MCF 10A (cell line): ENCODE data around the gene TAOK1. TPM values are rescaled to one million over a fixed set of nuclear protein-coding genes. Genes with fewer than 3 reads are reported as not detected.

Experiments used
- BruUV-seq: library from RNA; stranded (reverse); fragments of 400-500 nt; replicated peaks from 2 replicates; lab custom pipeline; 2021; lab: Mats Ljungman, UMichigan
- CTCF ChIA-PET: fragments of 300-600 bp; sonication (Branson Sonifier 250); formaldehyde crosslinking; extraction: SDS; loops from one replicate; lab custom pipeline; 2021; ENCODE audit warnings: antibody characterized with exemption, inconsistent platforms; lab: Yijun Ruan, JAX
- POLR2A ChIA-PET: fragments of 300-600, 350-650 bp; sonication (Branson Sonifier 250); formaldehyde crosslinking; extraction: SDS; loops from one replicate; lab custom pipeline; 2020; ENCODE audit warnings: antibody characterized with exemption, inconsistent platforms; lab: Yijun Ruan, JAX
- DNase-seq: peaks from one replicate; pipeline ENCODE4 v3.0.0-alpha.2; 2018; ENCODE audit not compliant: unreplicated experiment
- H3K27ac Mint-ChIP-seq: one replicate; pipeline ENCODE4 v1.8.0; 2022; ENCODE audit warnings: mild to moderate bottlenecking, low read depth, mixed read lengths; ENCODE audit not compliant: unreplicated experiment
- H3K27me3 Mint-ChIP-seq: one replicate; pipeline ENCODE4 v1.8.0; 2022; ENCODE audit warnings: mixed read lengths; ENCODE audit not compliant: insufficient read depth, unreplicated experiment
- H3K36me3 Mint-ChIP-seq: one replicate; pipeline ENCODE4 v1.8.0; 2022; ENCODE audit warnings: mild to moderate bottlenecking, moderate library complexity, mixed read lengths; ENCODE audit not compliant: insufficient read depth, unreplicated experiment
- H3K4me1 Mint-ChIP-seq: one replicate; pipeline ENCODE4 v1.8.0; 2022; ENCODE audit warnings: mixed read lengths; ENCODE audit not compliant: insufficient read depth, unreplicated experiment
- H3K4me3 Mint-ChIP-seq: one replicate; pipeline ENCODE4 v1.8.0; 2022; ENCODE audit warnings: mild to moderate bottlenecking, moderate library complexity, mixed read lengths; ENCODE audit not compliant: unreplicated experiment
- H3K9me3 Mint-ChIP-seq: one replicate; pipeline ENCODE4 v1.8.0; 2022; ENCODE audit warnings: mixed read lengths; ENCODE audit not compliant: unreplicated experiment
- intact Hi-C: fragments of 100-400 bp; cut with micrococcal nuclease; formaldehyde crosslinking; loops from 2 replicates; pipeline ENCODE4 v1.14.1; 2022
- total RNA-seq: library from RNA; stranded (reverse); gene quantifications from 2 replicates; pipeline ENCODE4 v1.2.3, GENCODE V29; 2022
- TF ChIP-seq, protein P1 (sequence below): fragments of 200-600 bp; IDR thresholded peaks from one replicate; pipeline ENCODE4 v1.8.0; 2022; ENCODE audit warnings: antibody characterized with exemption, mild to moderate bottlenecking; ENCODE audit not compliant: unreplicated experiment

TAOK1 gene
- total RNA-seq, 1 experiment from 2014 or later = 68.7 TPM

DNA sequence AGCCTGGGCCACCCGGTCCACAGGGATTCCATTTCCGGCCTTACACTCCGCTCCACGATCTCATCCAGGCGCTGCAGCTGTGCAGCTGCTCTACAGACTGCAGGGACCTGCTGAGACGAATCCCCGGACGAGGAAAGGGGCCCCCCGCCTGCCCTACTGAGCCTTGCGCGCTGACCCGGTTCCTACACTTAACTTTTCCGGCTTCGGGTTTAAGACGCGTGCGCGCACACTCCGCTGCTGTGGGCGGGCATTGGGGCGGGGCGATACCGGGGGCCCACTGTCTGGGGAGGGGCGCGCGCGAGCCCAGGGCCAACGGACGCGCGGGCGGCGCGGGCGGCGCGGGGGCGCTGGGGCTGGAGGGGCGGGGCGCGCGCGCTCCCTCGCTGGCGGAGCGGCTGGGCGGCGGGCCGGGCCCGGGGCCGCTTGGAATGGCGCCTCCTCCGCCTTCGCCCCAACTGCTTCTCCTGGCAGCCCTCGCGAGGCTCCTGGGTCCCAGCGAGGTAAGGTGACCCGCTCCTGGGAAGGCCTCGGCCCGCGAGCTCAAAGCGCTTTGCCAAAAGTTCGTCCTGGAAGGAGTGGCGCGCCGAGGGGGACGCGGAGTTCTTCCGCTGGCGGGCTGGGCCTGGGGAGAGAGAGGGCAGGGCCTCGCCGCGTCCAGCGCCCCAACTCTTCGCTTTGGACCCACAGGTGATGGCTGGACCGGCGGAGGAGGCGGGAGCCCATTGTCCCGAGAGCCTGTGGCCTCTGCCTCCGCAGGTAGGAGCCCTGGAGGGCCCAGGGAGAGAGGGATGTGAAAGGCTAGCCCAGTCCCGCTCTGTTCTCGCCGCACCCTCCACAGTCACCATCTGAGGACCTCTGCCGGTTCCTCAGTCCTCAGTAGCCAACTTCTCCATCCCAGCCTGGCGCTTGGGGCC lies 178.4 kb downstream of the TAOK1 start, which contains the start of gene TP53I13:
Gene TP53I13, plus strand, starts transcription at position 371 of the 914 bp plus-strand sequence. Its CDS starts 58 bp downstream, at position 429.
- DNase-seq = peak; percentile 78
- CTCF ChIA-PET = interaction anchor here (0.6 to 9.2 kb wide), 7 partner anchors 13 to 199 kb away, joined by 3 to 57 read pairs (median 4); partner anchors contain the start of gene ANKRD13B
- Mint-ChIP-seq H3K27me3 (no peaks in the 10 kb centered on the region), H3K9me3 (no peaks in the 10 kb centered on the region), H3K36me3 (peaks cover 15% of the 10 kb centered on the region), H3K4me3 (peak within 1 kb of the TSS; percentile 80), H3K27ac (peak within 1 kb of the TSS; percentile 78), H3K4me1 (peaks cover 14% of the 10 kb centered on the region)
- POLR2A ChIA-PET = interaction anchor here (0.6 to 5.8 kb wide), 21 partner anchors 13 to 422 kb away, joined by 3 to 43 read pairs (median 4); partner anchors contain the start of genes ANKRD13B, NUFIP2, SSH2 and TAOK1
- intact Hi-C loops = loop anchor here (2.0 kb wide), 1 partner anchor 22 kb away; no protein-coding TSS in a partner anchor
- TF ChIP-seq, protein P1, sequence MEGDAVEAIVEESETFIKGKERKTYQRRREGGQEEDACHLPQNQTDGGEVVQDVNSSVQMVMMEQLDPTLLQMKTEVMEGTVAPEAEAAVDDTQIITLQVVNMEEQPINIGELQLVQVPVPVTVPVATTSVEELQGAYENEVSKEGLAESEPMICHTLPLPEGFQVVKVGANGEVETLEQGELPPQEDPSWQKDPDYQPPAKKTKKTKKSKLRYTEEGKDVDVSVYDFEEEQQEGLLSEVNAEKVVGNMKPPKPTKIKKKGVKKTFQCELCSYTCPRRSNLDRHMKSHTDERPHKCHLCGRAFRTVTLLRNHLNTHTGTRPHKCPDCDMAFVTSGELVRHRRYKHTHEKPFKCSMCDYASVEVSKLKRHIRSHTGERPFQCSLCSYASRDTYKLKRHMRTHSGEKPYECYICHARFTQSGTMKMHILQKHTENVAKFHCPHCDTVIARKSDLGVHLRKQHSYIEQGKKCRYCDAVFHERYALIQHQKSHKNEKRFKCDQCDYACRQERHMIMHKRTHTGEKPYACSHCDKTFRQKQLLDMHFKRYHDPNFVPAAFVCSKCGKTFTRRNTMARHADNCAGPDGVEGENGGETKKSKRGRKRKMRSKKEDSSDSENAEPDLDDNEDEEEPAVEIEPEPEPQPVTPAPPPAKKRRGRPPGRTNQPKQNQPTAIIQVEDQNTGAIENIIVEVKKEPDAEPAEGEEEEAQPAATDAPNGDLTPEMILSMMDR = no peak
- no TSS peak for BruUV-seq

DNA sequence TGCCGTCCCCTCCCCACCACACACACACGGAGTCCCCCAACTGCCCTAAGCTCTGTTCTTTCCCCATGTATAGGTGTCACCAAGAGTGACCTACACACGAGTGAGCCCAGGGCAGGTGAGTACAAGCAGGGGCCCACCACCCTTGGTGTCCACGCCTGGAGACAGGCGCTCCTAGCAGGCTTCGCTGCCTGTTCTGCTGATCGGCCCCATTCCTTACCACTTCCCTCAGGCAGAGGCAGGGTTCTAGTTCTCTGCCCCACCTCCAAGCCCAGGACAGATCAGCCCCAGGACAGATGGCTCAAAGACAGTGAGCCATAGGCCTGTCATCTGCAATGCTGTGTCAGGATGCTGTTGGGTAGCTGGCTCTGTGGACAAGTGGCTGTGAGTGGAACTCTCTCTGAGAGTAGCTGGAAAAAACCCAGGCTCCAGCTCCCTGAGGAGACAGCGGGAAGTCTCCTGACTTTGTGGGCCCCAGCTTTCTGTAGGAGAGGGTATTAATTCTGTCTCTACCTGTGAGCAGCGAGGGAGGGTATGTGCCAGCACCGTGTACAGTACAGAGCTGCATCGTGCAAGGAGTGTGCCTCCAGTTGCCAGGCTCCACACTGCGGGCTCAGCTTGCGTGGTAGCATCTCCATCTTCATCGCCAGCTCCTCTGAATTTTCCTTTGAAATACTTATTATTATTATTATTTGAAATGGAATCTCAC lies 179.2 kb downstream of the TAOK1 start:
- intact Hi-C loops = loop anchor here (2.0 kb wide), 1 partner anchor 21 kb away; no protein-coding TSS in a partner anchor
- POLR2A ChIA-PET = interaction anchor here (0.7 to 5.8 kb wide), 13 partner anchors 10 to 362 kb away, joined by 3 to 43 read pairs (median 7); partner anchors contain the start of genes ANKRD13B, NUFIP2 and SSH2
- Mint-ChIP-seq H3K9me3 (no peaks in the 10 kb centered on the region), H3K27me3 (no peaks in the 10 kb centered on the region), H3K4me3 (peak overlapping the region; percentile 80), H3K4me1 (peaks cover 14% of the 10 kb centered on the region), H3K36me3 (peaks cover 17% of the 10 kb centered on the region), H3K27ac (peak overlapping the region; percentile 78)
- CTCF ChIA-PET = interaction anchor here (0.9 to 9.2 kb wide), 7 partner anchors 12 to 210 kb away, joined by 4 to 57 read pairs (median 7); partner anchors contain the start of gene ANKRD13B
- TSS peak; percentile 26 for BruUV-seq
- TF ChIP-seq, protein P1 = no peak
- no peak for DNase-seq

DNA sequence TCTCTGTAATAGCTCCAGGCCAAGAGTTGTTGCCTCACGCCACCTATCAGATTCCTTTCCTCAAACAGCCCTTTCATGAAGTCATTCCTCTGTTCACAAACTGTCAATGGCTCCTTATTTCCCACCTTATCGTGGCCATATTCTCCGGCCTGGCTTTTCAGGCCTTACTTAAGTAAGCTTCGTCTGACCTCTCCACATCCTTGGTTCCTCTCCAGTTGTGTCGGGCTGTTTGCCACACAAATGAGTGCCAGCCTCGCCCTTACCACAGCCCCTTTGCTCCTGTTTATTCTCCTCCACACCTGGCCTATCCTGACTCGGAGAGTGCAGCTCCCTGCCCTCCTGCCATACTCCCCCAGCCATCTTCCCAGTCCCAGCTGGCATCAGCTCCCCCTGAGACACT lies 180.4 kb downstream of the TAOK1 start:
- CTCF ChIA-PET = interaction anchor here (1.4 to 9.2 kb wide), 5 partner anchors 11 to 209 kb away, joined by 6 to 57 read pairs (median 8); partner anchors contain the start of gene ANKRD13B

More for the DNA sequence above, 180.4 kb downstream of the TAOK1 start:
- no peak for DNase-seq
- H3K27ac Mint-ChIP-seq = no peak overlapping the region
- H3K36me3 Mint-ChIP-seq = peaks cover 17% of the 10 kb centered on the region
- POLR2A ChIA-PET = interaction anchor here (1.4 to 5.8 kb wide), 5 partner anchors 9 to 360 kb away, joined by 3 to 43 read pairs (median 15); partner anchors contain the start of genes ANKRD13B and SSH2
- no TSS peak for BruUV-seq
- peak overlapping the region; percentile 38 for H3K4me3 Mint-ChIP-seq
- no peaks in the 10 kb centered on the region for H3K9me3 Mint-ChIP-seq
- TF ChIP-seq, protein P1 = no peak
- intact Hi-C loops = no loop called here
- H3K4me1 Mint-ChIP-seq = peaks cover 14% of the 10 kb centered on the region
- H3K27me3 Mint-ChIP-seq = no peaks in the 10 kb centered on the region
